ENCODE measurements around the gene S100A1.
"Not testable (repeated sequence)": the region's sequence is repeated elsewhere in the genome, so short reads cannot be mapped to it uniquely, and the experiment has no call there.

The S100A1 gene

GRCh38 chr1:153631047-153632022 is 3.1 kb downstream of the S100A1 start:
- DNase-seq (ENCODE audit: low spot score) = no peak

GRCh38 chr1:153633161-153633753 is 5.0 kb downstream of the S100A1 start:
- no peak for DNase-seq (ENCODE audit: low spot score)

DNA sequence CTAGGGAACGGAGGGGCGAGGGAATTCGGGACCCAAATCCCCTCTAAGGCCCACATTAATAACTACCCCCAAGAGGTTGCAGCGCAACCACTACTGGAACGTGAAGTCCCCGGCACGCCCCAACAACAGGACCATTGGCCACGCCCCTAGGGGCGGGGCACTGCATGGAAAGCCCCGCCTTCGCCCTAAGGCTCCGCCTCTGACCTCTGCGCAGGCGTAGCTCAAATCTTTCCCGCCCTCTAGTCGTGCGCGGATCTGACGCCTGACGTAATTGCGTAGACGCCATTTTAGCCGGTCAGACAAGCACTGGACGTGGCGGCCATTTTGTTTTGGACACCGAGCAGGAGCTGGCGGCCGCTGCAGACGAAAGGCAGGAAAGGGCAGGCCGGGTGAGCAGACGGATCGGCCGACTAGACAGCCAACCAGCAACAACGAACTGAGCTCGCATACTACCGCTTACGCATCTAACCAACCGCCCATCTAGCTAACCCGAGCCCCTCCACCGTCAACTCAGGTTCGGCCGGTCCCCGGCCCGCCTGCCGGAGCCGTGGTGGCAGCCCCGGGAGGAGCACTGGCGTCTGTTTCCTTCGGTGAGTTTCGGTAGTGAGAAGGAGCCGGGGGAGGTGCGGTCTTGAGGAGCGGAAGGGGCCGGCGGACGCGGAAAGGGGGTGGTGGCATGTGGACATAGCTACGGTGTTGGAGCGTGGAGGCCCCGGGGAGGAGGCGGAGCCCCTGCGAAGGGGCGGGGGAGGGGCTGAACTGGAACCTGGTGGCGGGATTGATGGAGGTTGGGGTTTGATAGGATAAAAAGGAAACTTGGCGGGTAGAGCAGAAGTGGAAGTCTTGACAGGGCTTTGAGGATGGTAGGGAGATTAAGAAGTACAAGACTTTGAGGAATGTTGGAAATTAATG is 5.8 kb downstream of the S100A1 start, which contains the start of gene CHTOP:
Gene CHTOP, plus strand, starts transcription at position 313 of the 912 bp plus-strand sequence. CDS start 2,523 bp downstream, outside the sequence.
- peak; percentile 99 for DNase-seq (ENCODE audit: low spot score)

DNA sequence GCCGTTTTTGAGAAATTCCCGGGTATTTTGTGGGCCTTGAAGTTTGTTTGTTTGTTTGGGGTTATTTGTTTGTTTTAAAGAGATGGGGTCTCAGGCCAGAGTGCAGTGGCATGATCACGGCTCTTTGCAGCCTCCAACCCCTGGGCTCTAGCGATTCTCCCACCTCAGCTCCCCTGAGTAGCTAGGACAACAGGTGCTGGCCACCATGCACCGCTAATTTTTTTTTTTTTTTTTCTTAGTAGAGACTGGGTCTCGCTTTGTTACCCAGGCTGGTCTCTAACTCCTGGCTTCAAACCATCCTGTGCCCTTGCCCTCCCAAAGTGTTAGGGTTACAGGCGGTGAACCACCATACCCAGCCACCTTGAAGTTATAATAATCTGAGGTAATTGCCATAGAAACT is 7.6 kb downstream of the S100A1 start:
- no peak for DNase-seq (ENCODE audit: low spot score)

GRCh38 chr1:153636312-153636711 is 8.1 kb downstream of the S100A1 start:
- no peak for DNase-seq (ENCODE audit: low spot score)

DNA sequence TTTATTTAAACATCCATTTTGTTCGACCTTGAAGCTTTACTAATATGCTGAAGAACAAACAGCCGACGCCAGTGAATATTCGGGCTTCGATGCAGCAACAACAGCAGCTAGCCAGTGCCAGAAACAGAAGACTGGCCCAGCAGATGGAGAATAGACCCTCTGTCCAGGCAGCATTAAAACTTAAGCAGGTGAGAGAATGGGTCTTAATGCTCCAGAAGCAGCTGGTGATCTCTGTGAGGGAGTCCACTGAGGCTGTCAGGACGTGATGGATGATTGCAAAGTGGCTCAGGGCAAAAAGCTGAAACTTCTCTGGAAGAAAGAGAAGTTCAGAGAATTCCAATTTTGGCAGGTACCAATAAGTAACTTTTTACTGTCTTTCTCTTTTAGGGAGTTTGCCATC is 10.0 kb downstream of the S100A1 start:
- DNase-seq (ENCODE audit: low spot score) = no peak

DNA sequence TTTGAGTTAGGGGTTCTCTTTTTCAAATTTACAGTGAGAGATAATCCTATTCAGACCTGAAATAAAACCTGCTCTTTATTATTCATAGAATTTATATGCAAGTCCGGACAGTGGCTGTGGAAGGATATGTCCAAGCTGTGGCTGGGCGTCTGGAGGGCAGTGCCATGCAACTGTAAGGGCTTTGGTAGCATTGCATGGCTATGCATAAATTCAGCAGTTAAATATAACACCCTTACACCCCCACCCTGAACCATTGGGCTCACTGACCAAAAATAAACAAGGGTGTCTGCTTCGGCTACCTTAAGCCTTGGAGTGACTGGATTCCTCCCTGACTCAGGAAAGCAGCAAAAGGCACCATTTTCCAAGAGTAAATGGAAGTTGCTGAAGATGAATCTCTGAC is 11.0 kb downstream of the S100A1 start:
- DNase-seq (ENCODE audit: low spot score) = no peak

GRCh38 chr1:153640213-153640612 is 12.0 kb downstream of the S100A1 start:
- DNase-seq (ENCODE audit: low spot score) = not testable (repeated sequence)

- DNase-seq (ENCODE audit: low spot score) = no peak
These were observed 12.6 kb downstream of the S100A1 start for GRCh38 chr1:153640861-153641260.

GRCh38 chr1:153642161-153642560 is 13.9 kb downstream of the S100A1 start:
- DNase-seq (ENCODE audit: low spot score) = no peak

DNA sequence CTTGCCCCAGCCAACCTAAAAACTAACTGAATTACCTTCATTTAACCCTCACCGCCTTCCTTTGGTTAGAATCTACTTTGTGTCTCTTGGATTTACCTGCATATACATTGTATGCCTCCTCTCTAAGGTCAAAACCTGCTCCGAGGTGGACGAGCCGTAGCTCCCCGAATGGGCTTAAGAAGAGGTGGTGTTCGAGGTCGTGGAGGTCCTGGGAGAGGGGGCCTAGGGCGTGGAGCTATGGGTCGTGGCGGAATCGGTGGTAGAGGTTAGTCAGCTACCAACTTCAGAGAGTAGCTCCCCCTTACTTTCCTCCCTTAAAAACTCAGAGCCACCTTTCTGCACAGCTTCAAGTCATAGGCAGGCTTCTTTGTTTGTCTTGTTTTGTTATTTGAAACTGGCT is 14.9 kb downstream of the S100A1 start:
- DNase-seq (ENCODE audit: low spot score) = no peak

DNA sequence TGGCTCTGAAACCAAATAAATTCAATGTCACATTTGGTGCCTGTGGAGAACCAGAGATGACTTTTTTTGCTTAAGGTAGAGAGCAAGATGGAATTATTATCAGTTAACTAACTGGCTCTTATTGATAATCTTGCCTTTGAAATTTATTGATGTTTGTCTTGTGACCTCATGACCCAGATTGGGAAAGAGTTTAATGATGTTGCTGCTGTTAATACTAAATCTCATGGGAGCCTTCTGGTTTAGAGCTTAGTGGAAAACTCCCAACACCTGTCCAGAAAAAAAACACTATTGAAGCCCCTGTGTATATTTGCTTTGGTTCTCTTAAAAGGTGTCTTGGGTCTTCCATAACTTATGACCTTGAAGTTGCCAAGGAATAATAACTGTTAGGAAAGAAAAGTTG is 15.6 kb downstream of the S100A1 start:
- no peak for DNase-seq (ENCODE audit: low spot score)

DNA sequence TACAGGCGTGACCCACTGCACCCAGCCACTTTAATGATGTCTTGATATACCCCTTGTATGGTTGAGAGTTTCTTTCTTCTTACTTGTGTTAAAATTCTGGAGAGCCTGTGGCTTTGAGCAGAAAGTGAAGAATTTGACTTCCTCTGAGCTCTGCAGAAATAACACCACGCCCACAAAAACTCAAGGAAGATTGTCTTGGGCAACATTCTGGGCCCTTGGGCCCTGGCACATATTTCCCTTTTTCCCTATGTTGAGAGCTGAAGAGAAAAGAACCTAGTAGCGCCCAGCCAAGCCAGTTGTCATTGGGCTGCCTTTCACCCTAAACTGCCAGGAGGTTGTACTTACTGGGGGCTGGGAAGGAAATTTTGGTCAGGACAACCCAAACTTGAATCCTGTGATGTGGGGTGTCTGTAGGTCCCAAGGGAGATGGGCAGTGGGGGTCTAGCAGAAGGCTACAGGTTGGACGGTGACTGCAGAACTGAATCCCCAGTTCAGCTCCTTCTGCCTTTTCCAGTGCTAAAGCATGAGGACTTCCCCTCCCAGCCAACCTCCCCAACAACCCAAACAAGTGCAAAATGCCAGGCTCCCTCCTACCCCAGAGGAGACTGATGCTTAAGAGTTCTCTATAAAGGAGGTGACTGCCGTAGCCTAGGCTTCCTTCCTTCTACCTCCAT is 18.6 kb downstream of the S100A1 start:
- DNase-seq (ENCODE audit: low spot score) = no peak

DNA sequence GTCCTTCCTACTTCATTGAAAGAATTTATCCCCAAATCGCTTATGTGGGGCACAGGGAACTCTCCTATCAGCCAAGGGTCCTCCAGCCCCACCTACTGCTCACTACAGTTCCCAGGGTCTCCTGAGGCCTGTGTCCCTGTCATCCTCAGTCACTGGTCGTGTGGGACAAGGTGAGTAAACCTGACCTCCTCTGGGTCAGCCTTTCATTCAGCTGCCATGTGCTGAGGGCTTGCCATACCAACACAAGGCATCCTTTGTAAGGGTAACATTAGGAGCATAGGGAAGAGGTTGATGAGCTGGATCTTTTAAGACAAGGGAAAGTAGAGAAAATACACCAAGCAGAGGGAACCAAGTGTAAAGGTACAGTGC is 19.1 kb downstream of the S100A1 start:
- DNase-seq (ENCODE audit: low spot score) = no peak

DNA sequence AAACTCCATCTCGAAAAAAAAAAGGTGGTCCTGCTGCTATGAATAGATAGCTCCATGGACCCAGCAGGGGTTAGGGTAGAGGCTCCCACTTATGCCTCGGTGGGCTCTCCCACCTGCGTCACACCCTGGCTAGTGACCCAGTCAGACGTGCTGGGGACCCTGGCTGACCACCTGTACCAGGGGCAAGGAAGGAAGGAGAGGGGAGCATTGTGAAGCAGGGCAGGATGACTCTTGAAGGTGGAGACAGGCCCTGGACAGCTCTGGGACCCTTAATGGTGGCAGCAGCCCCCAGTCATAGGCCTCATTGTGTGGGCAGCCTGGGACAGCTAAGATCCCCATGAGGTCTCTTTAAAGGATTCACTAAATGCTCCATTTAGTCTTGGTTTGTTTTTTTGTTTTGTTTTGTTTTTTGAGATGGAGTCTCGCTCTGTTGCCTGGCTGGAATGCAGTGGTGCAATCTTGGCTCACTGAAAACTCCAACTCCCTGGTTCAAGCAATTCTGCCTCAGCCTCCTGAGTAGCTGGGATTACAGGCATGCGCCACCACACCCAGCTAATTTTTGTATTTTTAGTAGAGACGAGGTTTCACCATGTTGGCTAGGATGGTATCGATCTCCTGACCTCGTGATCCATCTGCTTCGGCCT is 19.9 kb downstream of the S100A1 start:
- DNase-seq (ENCODE audit: low spot score) = no peak

- no peak for DNase-seq (ENCODE audit: low spot score)
These were observed 21.1 kb downstream of the S100A1 start for GRCh38 chr1:153649137-153649862.

DNA sequence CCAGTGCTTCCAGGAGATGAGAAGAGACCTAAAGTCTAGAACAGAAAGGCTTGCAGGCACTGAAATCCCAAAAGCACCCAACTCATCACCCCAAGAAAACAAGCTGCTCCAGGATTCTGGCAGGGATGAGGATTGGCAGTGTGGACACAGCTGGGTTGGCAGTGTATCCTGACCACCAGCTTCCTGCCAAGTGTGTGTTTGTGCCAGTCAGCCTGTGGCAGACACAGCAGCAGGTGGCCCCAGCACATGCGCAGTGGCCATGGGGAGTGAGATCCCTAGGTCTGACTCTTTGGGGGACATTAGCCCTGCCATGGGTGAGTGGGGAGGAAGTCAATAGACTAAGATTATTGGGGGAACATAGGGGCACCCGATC is 21.6 kb downstream of the S100A1 start:
- peak; percentile 92 for DNase-seq (ENCODE audit: low spot score)

DNA sequence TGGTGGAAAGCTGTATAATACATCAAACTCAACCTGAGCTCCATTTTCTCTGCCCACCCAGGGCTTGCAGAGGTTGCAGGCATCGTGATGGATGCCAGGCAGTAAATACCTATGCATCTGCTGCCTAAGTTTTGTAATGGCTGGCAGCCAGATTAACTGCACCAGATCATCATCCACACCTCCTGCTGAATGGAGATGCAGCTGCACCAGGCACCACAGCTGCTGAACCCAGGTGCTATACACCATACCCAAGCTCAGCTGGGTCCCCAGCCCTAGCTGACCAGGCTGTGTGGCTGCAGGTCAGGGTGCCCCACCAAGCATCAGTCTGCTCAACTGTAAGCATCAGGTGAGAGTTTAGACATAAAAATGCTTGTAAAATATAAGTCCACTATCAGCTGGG is 23.5 kb downstream of the S100A1 start:
- no peak for DNase-seq (ENCODE audit: low spot score)

GRCh38 chr1:153652805-153653500 is 24.7 kb downstream of the S100A1 start:
- no peak for DNase-seq (ENCODE audit: low spot score)

DNA sequence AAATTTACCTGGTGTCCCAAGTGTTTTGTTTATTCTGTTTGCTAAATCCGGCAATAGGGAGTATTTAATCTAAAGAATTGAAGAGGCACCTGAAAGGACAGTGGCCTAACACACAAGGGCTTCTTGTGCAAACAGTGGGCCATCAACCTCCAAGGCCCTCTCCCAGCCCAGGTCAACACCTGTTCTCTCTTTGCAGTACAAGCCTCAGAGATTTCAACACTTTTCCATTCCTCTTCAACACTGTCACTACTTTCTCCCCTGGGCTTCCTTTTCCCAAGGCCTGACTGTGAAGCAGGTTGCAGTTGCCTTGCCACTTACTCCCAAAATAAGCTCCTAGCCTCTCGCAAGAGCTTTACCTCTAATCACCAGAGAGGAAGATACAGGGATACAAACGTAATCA is 27.1 kb downstream of the S100A1 start:
- no peak for DNase-seq (ENCODE audit: low spot score)

All from Ammon's horn (tissue), 1 donor.